ENCODE measurements around the gene KCP. TPM values are rescaled to one million over a fixed set of nuclear protein-coding genes. Genes with fewer than 3 reads are reported as not detected.

Gene KCP
- total and polyA plus RNA-seq, 10 of the 15 experiments (the other 5 are each of a cell fraction or from before 2014, with no cell fraction given) = 0.05 to 7.8 (median 2.5) TPM

GRCh38 chr7:128933180-128933891 lies 22.8 kb upstream of the KCP start (continued):
- TF ChIP-seq RELA (IDR thresholded peaks at IDR 0.05; ENCODE audit: borderline replicate concordance, partially characterized antibody) (no peak), NR2F1 (conservative IDR thresholded peaks at IDR 0.05) (no peak), ZBTB11 (CRISPR knock-in tag; IDR thresholded peaks at IDR 0.05) (no peak), HCFC1 (IDR thresholded peaks at IDR 0.05; ENCODE audit: low read length) (no peak), ZNF622 (IDR thresholded peaks at IDR 0.05) (no peak), ATF3 (IDR thresholded peaks at IDR 0.05; ENCODE audit: borderline replicate concordance, extremely low read depth, low read depth, low read length) (no peak), TAF1 (IDR thresholded peaks at IDR 0.05; ENCODE audit: borderline replicate concordance, low read depth, low read length) (peak; percentile 69), EGR1 (IDR thresholded peaks at IDR 0.05; ENCODE audit: borderline replicate concordance in 1 of 2, low read depth in 2 of 2, low read length in 2 of 2) (no peak), TBL1XR1 (IDR thresholded peaks at IDR 0.05; ENCODE audit: low read depth, low read length) (no peak), PML (IDR thresholded peaks at IDR 0.05; ENCODE audit: low read length) (no peak), REST (IDR thresholded peaks at IDR 0.05; ENCODE audit: low read depth, low read length) (no peak), IRF3 (IDR thresholded peaks at IDR 0.05) (no peak), IKZF1 (conservative IDR thresholded peaks at IDR 0.05) (peak; percentile 83), YBX1 (IDR thresholded peaks at IDR 0.05) (no peak), SP1 (IDR thresholded peaks at IDR 0.05; ENCODE audit: low read depth, low read length) (no peak), EP300 (IDR thresholded peaks at IDR 0.05; ENCODE audit: borderline replicate concordance in 1 of 2, control insufficient read depth in 1 of 2, low read depth in 2 of 2, low read length in 2 of 2) (no peak; a peak in 1 of 4 replicates), USF1 (IDR thresholded peaks at IDR 0.05; ENCODE audit: borderline replicate concordance, extremely low read length, insufficient read depth, low read depth, low read length) (peak; percentile 85), KLF5 (IDR thresholded peaks at IDR 0.05; ENCODE audit: partially characterized antibody) (no peak), ZZZ3 (IDR thresholded peaks at IDR 0.05; ENCODE audit: control insufficient read depth, insufficient read length, low read depth) (no peak), CREM (IDR thresholded peaks at IDR 0.05; ENCODE audit: low read depth) (no peak), IKZF2 (IDR thresholded peaks at IDR 0.05) (peak; percentile 66 to 67; a peak in 2 of 4 replicates)

Measured in GM12878 (cell line).